ENCODE measurements around the gene CBX1.
A peak's percentile ranks its signal among the peaks of the same experiment; 100 is the strongest.

The CBX1 gene

DNA sequence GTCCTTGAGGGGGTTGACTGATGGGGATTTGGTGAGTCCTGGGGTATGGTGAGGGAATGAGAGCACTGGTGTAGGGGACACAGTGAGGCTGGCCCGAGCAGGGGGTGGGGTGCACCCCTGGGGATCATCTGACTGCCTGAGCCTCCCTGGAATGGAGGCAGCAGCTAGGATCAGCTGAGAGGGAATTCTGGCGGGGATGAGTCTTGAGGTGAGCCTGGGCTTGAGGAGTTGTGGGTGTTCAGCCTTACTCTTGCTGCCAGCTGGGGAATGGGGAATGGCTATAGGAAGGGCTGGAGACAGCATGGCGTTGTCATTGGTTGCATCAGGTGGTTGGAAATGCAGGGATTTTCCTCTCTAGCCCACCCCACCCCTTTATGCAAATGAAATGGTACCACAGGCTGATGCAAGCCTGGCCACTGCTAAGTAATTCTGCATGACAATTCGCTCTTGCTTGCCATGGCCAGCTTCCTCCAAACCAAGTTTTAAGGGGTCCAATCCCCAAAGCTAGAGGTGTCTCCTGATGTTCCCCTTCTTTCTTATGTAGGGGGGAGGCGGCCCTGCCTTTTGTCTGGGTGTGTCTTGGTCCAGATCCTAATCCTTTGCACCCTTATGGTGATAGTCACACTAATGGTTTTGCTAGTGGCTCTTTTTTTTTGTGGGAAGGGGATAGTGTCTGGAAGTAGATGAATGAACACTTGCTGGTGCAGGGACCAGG lies 45.6 kb downstream of the CBX1 start:
- TF ChIP-seq, protein P1, sequence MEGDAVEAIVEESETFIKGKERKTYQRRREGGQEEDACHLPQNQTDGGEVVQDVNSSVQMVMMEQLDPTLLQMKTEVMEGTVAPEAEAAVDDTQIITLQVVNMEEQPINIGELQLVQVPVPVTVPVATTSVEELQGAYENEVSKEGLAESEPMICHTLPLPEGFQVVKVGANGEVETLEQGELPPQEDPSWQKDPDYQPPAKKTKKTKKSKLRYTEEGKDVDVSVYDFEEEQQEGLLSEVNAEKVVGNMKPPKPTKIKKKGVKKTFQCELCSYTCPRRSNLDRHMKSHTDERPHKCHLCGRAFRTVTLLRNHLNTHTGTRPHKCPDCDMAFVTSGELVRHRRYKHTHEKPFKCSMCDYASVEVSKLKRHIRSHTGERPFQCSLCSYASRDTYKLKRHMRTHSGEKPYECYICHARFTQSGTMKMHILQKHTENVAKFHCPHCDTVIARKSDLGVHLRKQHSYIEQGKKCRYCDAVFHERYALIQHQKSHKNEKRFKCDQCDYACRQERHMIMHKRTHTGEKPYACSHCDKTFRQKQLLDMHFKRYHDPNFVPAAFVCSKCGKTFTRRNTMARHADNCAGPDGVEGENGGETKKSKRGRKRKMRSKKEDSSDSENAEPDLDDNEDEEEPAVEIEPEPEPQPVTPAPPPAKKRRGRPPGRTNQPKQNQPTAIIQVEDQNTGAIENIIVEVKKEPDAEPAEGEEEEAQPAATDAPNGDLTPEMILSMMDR (IDR thresholded peaks at IDR 0.05; ENCODE audit: low read depth, low read length): no peak
- H3K4me3 ChIP-seq (ENCODE audit: low read depth, low read length): no peak overlapping the region
- peak; percentile 79 for DNase-seq (ENCODE audit: low read depth, low spot score)
- in situ Hi-C loops (cut with HindIII; ENCODE audit: low sequenced_read_pairs): no loop called here

DNA sequence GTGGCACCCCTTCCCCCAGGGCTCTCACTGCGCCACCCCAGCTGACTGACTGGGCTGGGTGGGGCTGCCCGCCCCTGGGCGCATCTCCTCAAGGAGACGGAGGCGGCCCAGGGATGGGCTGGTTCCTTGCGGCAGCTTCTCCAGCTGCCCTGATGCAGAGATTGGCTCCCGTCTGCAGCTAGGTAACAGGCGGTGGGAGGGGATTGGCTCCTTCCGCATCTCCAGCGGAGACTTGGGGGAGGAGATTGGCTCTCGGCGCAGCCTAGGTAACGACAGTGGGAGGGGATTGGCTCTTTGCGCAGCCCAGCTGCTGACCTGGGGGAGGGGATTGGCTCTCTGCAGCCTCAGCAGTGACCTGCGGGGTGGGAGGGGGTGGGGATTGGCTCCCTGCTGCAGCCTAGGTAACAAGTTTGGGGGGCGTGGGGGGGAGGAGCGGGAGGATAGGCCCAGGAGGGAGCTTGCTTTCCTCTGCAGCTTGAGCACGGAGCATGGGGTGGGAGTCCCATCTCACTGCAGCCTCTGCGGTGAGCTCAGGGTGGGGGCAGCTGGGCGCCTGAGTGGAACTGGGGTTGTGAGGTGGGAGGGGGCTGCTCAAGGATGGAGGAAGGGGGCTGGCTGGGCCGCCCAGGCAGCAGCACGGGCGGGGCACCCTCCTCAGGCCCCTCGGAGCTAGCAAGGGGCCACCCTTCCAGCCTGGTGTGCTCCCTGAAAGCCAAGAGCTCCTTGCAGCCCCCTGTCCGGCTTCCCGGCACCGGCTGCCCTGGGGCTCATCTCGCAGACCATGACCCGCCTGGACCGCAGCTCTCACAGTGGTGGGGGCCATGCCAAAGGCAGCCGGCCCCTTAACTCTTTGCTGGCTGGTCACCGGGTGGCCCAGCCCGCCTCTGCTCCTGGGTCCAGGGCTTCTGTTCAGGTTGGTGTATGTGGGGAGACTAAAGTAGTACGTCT lies 46.8 kb downstream of the CBX1 start:
- TF ChIP-seq, protein P1 (IDR thresholded peaks at IDR 0.05; ENCODE audit: low read depth, low read length): no peak
- peak overlapping the region; percentile 28 for H3K4me3 ChIP-seq (ENCODE audit: low read depth, low read length)
- peak; percentile 82 for DNase-seq (ENCODE audit: low read depth, low spot score)
- in situ Hi-C loops (cut with HindIII; ENCODE audit: low sequenced_read_pairs): no loop called here

DNA sequence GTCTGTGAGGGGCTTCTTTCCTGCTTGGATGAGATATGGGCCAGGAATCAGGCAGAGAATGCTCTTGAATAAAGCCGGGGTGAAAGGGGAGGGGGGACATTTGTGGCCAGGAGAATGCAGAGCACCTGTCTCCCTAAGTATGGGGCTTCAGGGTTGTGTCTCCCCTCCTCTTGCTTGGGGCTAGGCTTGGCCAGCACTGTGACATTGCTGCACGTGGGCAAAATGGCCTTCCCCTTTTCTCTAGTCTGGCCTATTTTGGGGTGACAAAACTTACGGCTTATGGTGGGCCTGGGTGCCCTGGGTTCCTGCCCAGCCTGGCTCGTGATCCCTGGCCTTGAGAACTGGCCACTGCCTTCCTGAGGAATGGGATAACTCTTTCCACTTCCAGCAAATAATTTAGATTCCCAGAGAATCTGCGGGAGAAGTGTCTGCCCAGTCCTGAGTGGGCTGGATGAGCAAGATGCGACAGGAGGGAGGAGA lies 47.5 kb downstream of the CBX1 start:
- TF ChIP-seq, protein P1 (IDR thresholded peaks at IDR 0.05; ENCODE audit: low read depth, low read length): no peak
- DNase-seq (ENCODE audit: low read depth, low spot score): no peak
- H3K4me3 ChIP-seq (ENCODE audit: low read depth, low read length): no peak overlapping the region
- in situ Hi-C loops (cut with HindIII; ENCODE audit: low sequenced_read_pairs): no loop called here

DNA sequence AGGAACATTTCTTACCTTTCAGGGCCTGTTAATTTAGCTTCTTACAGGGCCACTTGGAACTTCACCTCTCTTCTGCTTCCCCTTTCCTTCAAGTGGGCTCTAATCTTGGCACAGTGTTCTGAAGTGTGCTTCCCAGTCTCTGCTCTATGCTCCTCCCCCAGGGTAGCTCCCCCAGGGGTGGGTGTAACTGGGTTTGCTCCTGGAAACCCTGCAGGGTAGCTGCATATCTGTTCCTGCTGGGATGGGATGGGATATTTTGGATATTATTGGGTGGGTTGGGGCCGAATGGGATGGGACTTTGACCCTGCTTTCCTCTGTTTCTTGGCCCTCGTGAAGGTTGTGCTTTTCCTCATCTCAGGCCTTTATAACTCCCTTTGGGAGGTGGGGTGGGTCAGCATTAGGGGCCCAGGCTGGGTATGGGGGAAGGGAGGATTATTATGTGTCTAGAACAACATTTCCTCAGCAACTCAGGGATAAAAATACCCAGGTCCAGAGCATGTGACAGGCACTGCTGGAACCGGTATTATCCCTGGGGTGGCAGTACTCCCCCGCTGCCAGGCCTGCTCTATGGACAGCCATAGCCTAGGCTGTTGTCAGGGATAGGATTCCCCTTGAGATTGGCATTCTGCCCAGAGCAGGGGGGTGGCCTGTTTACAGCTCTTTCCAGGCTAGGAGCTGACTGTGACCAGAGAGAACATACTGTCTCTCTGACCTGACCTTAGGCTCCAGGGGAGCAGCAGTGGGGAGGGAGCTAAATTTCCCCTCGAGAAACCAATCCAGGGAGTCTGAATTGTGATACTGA lies 48.1 kb downstream of the CBX1 start:
- in situ Hi-C loops (cut with HindIII; ENCODE audit: low sequenced_read_pairs): no loop called here
- peak; percentile 45 for DNase-seq (ENCODE audit: low read depth, low spot score)
- H3K4me3 ChIP-seq (ENCODE audit: low read depth, low read length): peak overlapping the region; percentile 31
- TF ChIP-seq, protein P1 (IDR thresholded peaks at IDR 0.05; ENCODE audit: low read depth, low read length): no peak

DNA sequence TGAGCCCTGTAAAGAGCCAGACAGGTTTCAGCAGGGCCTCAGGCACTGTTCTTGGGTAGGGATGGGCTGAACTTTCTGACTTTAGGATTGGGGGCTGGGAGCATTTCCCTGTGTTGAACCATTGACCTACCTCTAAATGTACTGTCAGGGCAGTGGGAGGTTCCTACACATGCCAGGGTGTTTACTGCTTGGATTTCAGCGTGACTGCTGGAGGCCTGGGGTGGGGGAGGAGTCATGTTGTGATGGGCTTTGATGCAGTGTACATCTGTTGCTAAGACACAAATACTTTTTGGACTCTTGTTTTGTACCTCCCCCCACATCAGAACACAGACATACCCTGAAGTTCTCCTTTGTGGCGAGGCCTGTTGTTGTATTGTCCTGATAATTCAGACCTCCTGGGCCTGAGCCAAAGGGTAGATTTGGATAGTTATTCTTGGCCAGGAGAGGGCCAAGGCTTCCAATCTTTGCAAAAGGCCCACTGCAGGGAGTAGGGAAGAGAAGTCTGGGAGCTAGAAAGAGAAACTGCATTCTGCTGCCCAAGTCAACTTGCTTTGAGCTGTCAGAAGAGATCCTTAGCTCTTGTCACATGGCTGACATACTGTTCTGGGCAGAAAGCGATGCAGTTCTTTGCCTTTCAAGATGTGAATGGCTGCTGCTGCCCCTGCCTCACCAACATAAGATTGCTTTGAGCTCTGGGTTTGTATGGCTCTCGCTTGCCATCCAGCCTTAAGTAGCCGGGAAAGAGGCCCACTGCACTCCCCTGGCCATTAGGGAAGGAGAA lies 49.4 kb downstream of the CBX1 start:
- peak; percentile 96 for DNase-seq (ENCODE audit: low read depth, low spot score)

More for the DNA sequence above, 49.4 kb downstream of the CBX1 start:
- H3K4me3 ChIP-seq (ENCODE audit: low read depth, low read length): peak overlapping the region; percentile 31
- TF ChIP-seq, protein P1 (IDR thresholded peaks at IDR 0.05; ENCODE audit: low read depth, low read length): no peak
- in situ Hi-C loops (cut with HindIII; ENCODE audit: low sequenced_read_pairs): no loop called here
